GM12872 (cell line): ENCODE measurements around the gene ALKBH7.

Experiments used
- CTCF ChIP-seq: IDR thresholded peaks from 3 replicates; pipeline ENCODE4 v1.5.1; 2011; ENCODE audit warnings: low read depth, mild to moderate bottlenecking, low read length, moderate library complexity; ENCODE audit not compliant: insufficient read depth

The ALKBH7 gene

GRCh38 chr19:6402058-6402457 is 29.5 kb downstream of the ALKBH7 start:
- no peak for TF ChIP-seq CTCF

- TF ChIP-seq CTCF, result no peak
Observed at GRCh38 chr19:6402837-6403608, 30.4 kb downstream of the ALKBH7 start.

- TF ChIP-seq CTCF, result no peak
Observed at GRCh38 chr19:6406401-6406800, 33.8 kb downstream of the ALKBH7 start.

- no peak for TF ChIP-seq CTCF
Observed at GRCh38 chr19:6409346-6409745, 36.8 kb downstream of the ALKBH7 start.

GRCh38 chr19:6412061-6412446 is 39.5 kb downstream of the ALKBH7 start:
- no peak for TF ChIP-seq CTCF

- TF ChIP-seq CTCF, result peak; percentile 81
Observed at GRCh38 chr19:6412447-6413091, 40.0 kb downstream of the ALKBH7 start.

GRCh38 chr19:6413291-6413690 is 40.7 kb downstream of the ALKBH7 start:
- TF ChIP-seq CTCF, result no peak
